Activated CD8-positive, alpha-beta memory T cell treated with anti-CD3 and anti-CD28 coated beads for 48 hours (primary cell): ENCODE results near the gene SLC39A9.
"Not testable (repeated sequence)": the region's sequence is repeated elsewhere in the genome, so short reads cannot be mapped to it uniquely, and the experiment has no call there.

Experiments
- DNase-seq, 3 experiments: peaks; one replicate each; pipeline ENCODE4 v3.0.0-alpha.2; 2020; ENCODE audit warnings: low read depth in 2 of 3, low spot score in 2 of 3

The SLC39A9 gene

GRCh38 chr14:69475194-69475818, 76.8 kb downstream of the SLC39A9 start:
- DNase-seq, result no peak

GRCh38 chr14:69476824-69477450, 78.4 kb downstream of the SLC39A9 start:
- not testable (repeated sequence) for DNase-seq

- DNase-seq, result not testable (repeated sequence)
Observed at GRCh38 chr14:69478055-69478454, 79.6 kb downstream of the SLC39A9 start.

- DNase-seq, result no peak
Observed at GRCh38 chr14:69479696-69480095, 81.2 kb downstream of the SLC39A9 start.

- DNase-seq, result no peak
Observed at GRCh38 chr14:69480136-69480535, 81.6 kb downstream of the SLC39A9 start.

GRCh38 chr14:69481815-69482568, 83.5 kb downstream of the SLC39A9 start:
- no peak for DNase-seq

- no peak for DNase-seq
Observed at GRCh38 chr14:69483765-69484443, 85.4 kb downstream of the SLC39A9 start.

- no peak for DNase-seq
Observed at GRCh38 chr14:69484444-69485314, 86.2 kb downstream of the SLC39A9 start, which contains the start of gene PLEKHD1. Gene PLEKHD1 (plus strand): TSS chr14:69484728. CDS start chr14:69484966, 238 bp downstream.

GRCh38 chr14:69485315-69485660, 86.8 kb downstream of the SLC39A9 start:
- no peak for DNase-seq

GRCh38 chr14:69485701-69486100, 87.2 kb downstream of the SLC39A9 start:
- no peak for DNase-seq

GRCh38 chr14:69487226-69487625, 88.7 kb downstream of the SLC39A9 start:
- DNase-seq, result no peak

- DNase-seq, result no peak
Observed at GRCh38 chr14:69487771-69488170, 89.3 kb downstream of the SLC39A9 start.

- no peak for DNase-seq
Observed at GRCh38 chr14:69489495-69489894, 91.0 kb downstream of the SLC39A9 start.

- DNase-seq, result no peak
Observed at GRCh38 chr14:69490219-69490918, 91.9 kb downstream of the SLC39A9 start.

GRCh38 chr14:69491193-69491592, 92.7 kb downstream of the SLC39A9 start:
- no peak for DNase-seq

GRCh38 chr14:69493038-69493437, 94.5 kb downstream of the SLC39A9 start:
- DNase-seq, result no peak

GRCh38 chr14:69493791-69494190, 95.3 kb downstream of the SLC39A9 start:
- no peak for DNase-seq

- DNase-seq, result no peak
Observed at GRCh38 chr14:69495341-69495921, 96.9 kb downstream of the SLC39A9 start.

- not testable (repeated sequence) for DNase-seq
Observed at GRCh38 chr14:69497866-69498265, 99.4 kb downstream of the SLC39A9 start.

GRCh38 chr14:69498286-69498685, 99.8 kb downstream of the SLC39A9 start:
- DNase-seq, result not testable (repeated sequence)
